ENCODE data around the gene CMYA5.

The CMYA5 gene

GRCh38 chr5:79793722-79794121, 104.1 kb downstream of the CMYA5 start:
- Histone ChIP-seq H3K4me3 (ENCODE audit: low read depth, low read length) (no peak overlapping the region), H2AFZ (ENCODE audit: low read length, unreplicated experiment) (no peak overlapping the region), H3K4me1 (ENCODE audit: control insufficient read depth, insufficient read depth, low read length, unreplicated experiment) (no peaks in the 10 kb centered on the region), H3K79me2 (ENCODE audit: control insufficient read depth, insufficient read depth, low read length, unreplicated experiment) (no peaks in the 10 kb centered on the region), H3K27ac (ENCODE audit: low read depth, low read length) (no peak overlapping the region), H3K27me3 (ENCODE audit: insufficient read depth, low read length) (peaks cover 5% of the 10 kb centered on the region; the same call in 1 of the 2 replicates), H3K36me3 (ENCODE audit: insufficient read depth, low read length) (no peaks in the 10 kb centered on the region)

DNA sequence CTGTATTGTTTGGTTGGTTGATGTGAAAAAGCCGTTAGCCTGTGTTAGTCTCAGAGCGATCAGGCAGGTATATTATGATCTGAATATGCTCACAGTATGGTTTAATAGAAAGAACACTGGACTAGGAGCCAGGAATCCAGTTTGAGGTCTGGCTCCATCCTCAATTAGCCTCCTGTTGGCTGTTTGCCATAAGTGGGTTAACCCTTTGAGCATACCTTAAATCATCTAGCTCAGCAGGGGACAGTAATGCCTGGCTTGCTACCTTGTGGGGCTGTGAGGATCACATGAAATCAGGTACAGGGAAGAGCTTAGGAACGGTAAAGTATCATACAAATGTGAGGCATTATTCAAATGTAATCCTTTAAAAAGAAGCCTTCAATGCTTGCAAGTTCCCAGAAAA, 104.7 kb downstream of the CMYA5 start:
- Histone ChIP-seq H3K79me2 (ENCODE audit: control insufficient read depth, insufficient read depth, low read length, unreplicated experiment) (no peaks in the 10 kb centered on the region), H2AFZ (ENCODE audit: low read length, unreplicated experiment) (no peak overlapping the region), H3K36me3 (ENCODE audit: insufficient read depth, low read length) (no peaks in the 10 kb centered on the region), H3K4me3 (ENCODE audit: low read depth, low read length) (no peak overlapping the region), H3K27me3 (ENCODE audit: insufficient read depth, low read length) (no peaks in the 10 kb centered on the region), H3K27ac (ENCODE audit: low read depth, low read length) (no peak overlapping the region), H3K4me1 (ENCODE audit: control insufficient read depth, insufficient read depth, low read length, unreplicated experiment) (no peaks in the 10 kb centered on the region)

- no peak overlapping the region for H3K4me3 ChIP-seq (ENCODE audit: low read depth, low read length)
- H3K36me3 ChIP-seq (ENCODE audit: insufficient read depth, low read length), result no peaks in the 10 kb centered on the region
- H3K27ac ChIP-seq (ENCODE audit: low read depth, low read length), result no peak overlapping the region
- no peaks in the 10 kb centered on the region for H3K4me1 ChIP-seq (ENCODE audit: control insufficient read depth, insufficient read depth, low read length, unreplicated experiment)
- H2AFZ ChIP-seq (ENCODE audit: low read length, unreplicated experiment), result no peak overlapping the region
- H3K27me3 ChIP-seq (ENCODE audit: insufficient read depth, low read length), result no peaks in the 10 kb centered on the region
- no peaks in the 10 kb centered on the region for H3K79me2 ChIP-seq (ENCODE audit: control insufficient read depth, insufficient read depth, low read length, unreplicated experiment)
Observed at GRCh38 chr5:79795764-79796398, 106.2 kb downstream of the CMYA5 start.

- Histone ChIP-seq H3K27me3 (ENCODE audit: insufficient read depth, low read length) (no peaks in the 10 kb centered on the region), H3K4me1 (ENCODE audit: control insufficient read depth, insufficient read depth, low read length, unreplicated experiment) (no peaks in the 10 kb centered on the region), H3K36me3 (ENCODE audit: insufficient read depth, low read length) (no peaks in the 10 kb centered on the region), H3K79me2 (ENCODE audit: control insufficient read depth, insufficient read depth, low read length, unreplicated experiment) (no peaks in the 10 kb centered on the region), H2AFZ (ENCODE audit: low read length, unreplicated experiment) (no peak overlapping the region), H3K27ac (ENCODE audit: low read depth, low read length) (no peak overlapping the region), H3K4me3 (ENCODE audit: low read depth, low read length) (no peak overlapping the region)
Observed at GRCh38 chr5:79798893-79799590, 109.4 kb downstream of the CMYA5 start.

DNA sequence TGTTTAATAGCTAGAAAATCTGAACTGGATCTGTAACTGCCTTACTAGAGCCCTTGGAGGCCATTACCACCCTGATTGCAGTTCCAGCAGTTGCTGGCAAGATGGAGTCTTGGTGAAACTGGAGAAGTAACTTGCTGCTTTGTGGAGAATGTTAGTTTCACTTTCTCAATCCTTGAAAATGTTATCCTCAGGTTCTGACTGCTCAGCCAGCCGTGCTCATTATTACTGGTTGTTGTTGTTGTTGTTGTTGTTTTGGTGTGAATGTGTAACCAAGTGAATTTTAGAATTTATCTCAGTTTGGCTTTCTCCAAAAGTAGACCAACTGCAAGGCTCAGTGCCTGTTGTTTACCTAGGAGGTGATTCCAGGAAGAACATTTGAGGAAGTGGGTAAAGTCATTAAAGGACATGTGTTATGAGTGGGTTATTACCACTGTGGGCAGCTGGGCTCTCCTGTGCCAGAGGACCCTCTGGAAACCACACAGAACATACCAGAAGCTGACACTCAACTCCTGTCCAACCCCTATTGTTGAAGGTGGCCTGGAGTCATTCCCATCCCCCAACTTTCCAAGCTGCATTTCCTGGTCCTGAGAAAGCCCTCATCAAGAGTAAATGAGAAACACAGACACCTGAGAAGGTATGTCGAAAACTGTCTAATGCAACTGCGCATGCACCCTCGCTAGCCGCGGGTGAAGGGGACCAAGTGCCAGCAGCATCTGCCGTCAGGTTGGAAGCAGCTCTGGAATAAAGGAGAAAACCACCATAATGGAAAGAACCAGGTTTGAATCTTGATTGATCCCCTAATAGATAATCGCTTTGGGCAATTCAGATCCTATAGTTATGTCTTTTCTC, 111.6 kb downstream of the CMYA5 start:
- Histone ChIP-seq H3K4me1 (ENCODE audit: control insufficient read depth, insufficient read depth, low read length, unreplicated experiment) (no peaks in the 10 kb centered on the region), H3K4me3 (ENCODE audit: low read depth, low read length) (peak overlapping the region; percentile 18; the same call in 1 of the 2 replicates), H3K36me3 (ENCODE audit: insufficient read depth, low read length) (no peaks in the 10 kb centered on the region), H2AFZ (ENCODE audit: low read length, unreplicated experiment) (peak overlapping the region; percentile 92), H3K79me2 (ENCODE audit: control insufficient read depth, insufficient read depth, low read length, unreplicated experiment) (no peaks in the 10 kb centered on the region), H3K27ac (ENCODE audit: low read depth, low read length) (no peak overlapping the region), H3K27me3 (ENCODE audit: insufficient read depth, low read length) (no peaks in the 10 kb centered on the region)

DNA sequence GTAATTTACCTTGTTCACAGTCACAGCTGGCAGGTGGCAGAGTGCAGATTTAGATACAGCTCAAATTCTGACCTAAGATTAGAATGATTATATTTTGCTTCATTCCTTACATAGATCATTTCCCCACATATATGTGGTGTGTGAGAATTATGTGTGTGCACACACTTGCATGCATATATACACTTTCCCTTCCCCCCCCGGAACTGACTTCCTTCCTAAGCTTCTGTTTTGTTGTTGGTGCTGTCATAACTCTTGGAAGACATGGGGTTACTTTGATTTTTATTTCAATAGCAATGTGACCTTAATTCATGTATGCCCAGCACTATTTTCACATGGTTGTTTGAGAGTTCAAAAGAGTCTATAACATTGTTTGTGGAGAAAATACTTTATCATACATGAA, 112.8 kb downstream of the CMYA5 start:
- Histone ChIP-seq H3K4me3 (ENCODE audit: low read depth, low read length) (no peak overlapping the region), H3K4me1 (ENCODE audit: control insufficient read depth, insufficient read depth, low read length, unreplicated experiment) (no peaks in the 10 kb centered on the region), H3K27me3 (ENCODE audit: insufficient read depth, low read length) (no peaks in the 10 kb centered on the region), H3K27ac (ENCODE audit: low read depth, low read length) (no peak overlapping the region), H2AFZ (ENCODE audit: low read length, unreplicated experiment) (no peak overlapping the region), H3K79me2 (ENCODE audit: control insufficient read depth, insufficient read depth, low read length, unreplicated experiment) (no peaks in the 10 kb centered on the region), H3K36me3 (ENCODE audit: insufficient read depth, low read length) (no peaks in the 10 kb centered on the region)

DNA sequence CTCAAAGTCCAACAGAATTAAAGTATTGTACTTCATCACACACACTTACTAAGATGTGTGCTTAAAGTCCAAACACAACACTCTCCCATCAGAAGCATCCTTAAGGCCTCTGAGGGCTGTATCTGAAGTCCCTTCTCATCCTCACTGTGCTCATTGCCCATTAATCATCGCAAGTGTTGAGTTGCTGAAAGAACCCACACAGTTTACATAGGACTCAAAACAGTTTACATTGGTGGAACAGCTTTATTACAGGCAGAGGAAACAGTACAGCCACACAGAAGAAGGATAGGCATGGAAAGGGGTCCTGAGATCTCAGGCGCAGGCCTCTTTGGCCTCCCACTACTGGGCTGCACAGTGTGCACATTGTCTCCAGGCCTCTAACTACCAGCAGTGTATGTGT, 113.4 kb downstream of the CMYA5 start:
- H3K79me2 ChIP-seq (ENCODE audit: control insufficient read depth, insufficient read depth, low read length, unreplicated experiment), result no peaks in the 10 kb centered on the region
- no peak overlapping the region for H3K27ac ChIP-seq (ENCODE audit: low read depth, low read length)
- H3K36me3 ChIP-seq (ENCODE audit: insufficient read depth, low read length), result no peaks in the 10 kb centered on the region
- H2AFZ ChIP-seq (ENCODE audit: low read length, unreplicated experiment), result no peak overlapping the region
- no peak overlapping the region for H3K4me3 ChIP-seq (ENCODE audit: low read depth, low read length)
- no peaks in the 10 kb centered on the region for H3K4me1 ChIP-seq (ENCODE audit: control insufficient read depth, insufficient read depth, low read length, unreplicated experiment)
- H3K27me3 ChIP-seq (ENCODE audit: insufficient read depth, low read length), result no peaks in the 10 kb centered on the region

DNA sequence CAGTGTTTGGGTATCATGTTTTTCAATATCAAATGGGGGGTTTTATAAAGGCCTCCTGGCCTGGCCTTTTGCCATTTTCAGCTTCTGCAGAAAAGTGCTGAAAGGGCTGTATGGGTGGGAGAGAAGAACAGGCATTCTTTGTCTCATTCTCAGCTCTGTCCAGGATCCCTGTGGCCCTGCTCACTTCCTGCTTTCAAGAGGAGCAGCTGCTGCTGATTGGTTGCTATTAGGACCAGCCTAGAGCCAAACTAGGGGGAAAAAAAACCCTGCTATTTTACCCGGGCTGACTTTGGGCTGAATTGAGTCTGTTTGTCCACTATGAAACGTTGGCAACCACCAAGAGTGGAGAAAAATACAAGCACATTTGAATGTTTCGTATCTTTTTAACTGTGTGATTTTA, 117.1 kb downstream of the CMYA5 start:
- H3K27me3 ChIP-seq (ENCODE audit: insufficient read depth, low read length), result peaks cover 11% of the 10 kb centered on the region; the same call in 1 of the 2 replicates
- H3K27ac ChIP-seq (ENCODE audit: low read depth, low read length), result no peak overlapping the region
- H3K4me3 ChIP-seq (ENCODE audit: low read depth, low read length), result no peak overlapping the region
- H3K4me1 ChIP-seq (ENCODE audit: control insufficient read depth, insufficient read depth, low read length, unreplicated experiment), result no peaks in the 10 kb centered on the region
- no peaks in the 10 kb centered on the region for H3K36me3 ChIP-seq (ENCODE audit: insufficient read depth, low read length)
- no peaks in the 10 kb centered on the region for H3K79me2 ChIP-seq (ENCODE audit: control insufficient read depth, insufficient read depth, low read length, unreplicated experiment)
- no peak overlapping the region for H2AFZ ChIP-seq (ENCODE audit: low read length, unreplicated experiment)

GRCh38 chr5:79809743-79810142, 120.1 kb downstream of the CMYA5 start:
- H3K27ac ChIP-seq (ENCODE audit: low read depth, low read length), result no peak overlapping the region
- no peaks in the 10 kb centered on the region for H3K79me2 ChIP-seq (ENCODE audit: control insufficient read depth, insufficient read depth, low read length, unreplicated experiment)
- H2AFZ ChIP-seq (ENCODE audit: low read length, unreplicated experiment), result no peak overlapping the region
- H3K4me3 ChIP-seq (ENCODE audit: low read depth, low read length), result no peak overlapping the region
- no peaks in the 10 kb centered on the region for H3K36me3 ChIP-seq (ENCODE audit: insufficient read depth, low read length)
- no peaks in the 10 kb centered on the region for H3K4me1 ChIP-seq (ENCODE audit: control insufficient read depth, insufficient read depth, low read length, unreplicated experiment)
- H3K27me3 ChIP-seq (ENCODE audit: insufficient read depth, low read length), result peaks cover 32% of the 10 kb centered on the region

- no peak overlapping the region for H2AFZ ChIP-seq (ENCODE audit: low read length, unreplicated experiment)
- no peak overlapping the region for H3K27ac ChIP-seq (ENCODE audit: low read depth, low read length)
- H3K4me3 ChIP-seq (ENCODE audit: low read depth, low read length), result no peak overlapping the region
- H3K36me3 ChIP-seq (ENCODE audit: insufficient read depth, low read length), result no peaks in the 10 kb centered on the region
- H3K27me3 ChIP-seq (ENCODE audit: insufficient read depth, low read length), result peaks cover 37% of the 10 kb centered on the region
- no peaks in the 10 kb centered on the region for H3K4me1 ChIP-seq (ENCODE audit: control insufficient read depth, insufficient read depth, low read length, unreplicated experiment)
- H3K79me2 ChIP-seq (ENCODE audit: control insufficient read depth, insufficient read depth, low read length, unreplicated experiment), result no peaks in the 10 kb centered on the region
Observed at GRCh38 chr5:79811081-79811480, 121.4 kb downstream of the CMYA5 start.
